Measurements from ENCODE around the gene EMP2.

EMP2 gene

DNA sequence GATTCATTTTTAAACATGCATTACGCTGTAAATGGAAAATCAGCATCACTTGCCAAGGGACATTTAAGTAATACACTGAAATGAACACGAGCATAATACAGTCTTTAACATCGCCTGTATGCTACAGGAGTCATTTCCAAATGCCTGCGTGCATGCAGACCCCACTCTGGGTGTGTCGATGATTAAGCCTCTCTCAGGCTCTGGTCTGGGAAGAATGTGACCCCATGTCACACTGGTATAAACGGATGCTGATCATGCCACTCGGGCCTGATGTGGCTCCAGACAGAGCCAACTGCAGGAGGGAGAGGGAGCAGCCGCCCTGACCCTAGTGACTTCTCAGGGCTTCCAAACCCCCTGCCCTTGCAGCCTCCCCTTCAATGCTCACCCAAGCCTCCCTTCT is 10.8 kb downstream of the EMP2 start:
- H2AFZ ChIP-seq (ENCODE audit: low read depth) = no peak overlapping the region
- H4K20me1 ChIP-seq (ENCODE audit: insufficient read depth) = no peaks in the 10 kb centered on the region

DNA sequence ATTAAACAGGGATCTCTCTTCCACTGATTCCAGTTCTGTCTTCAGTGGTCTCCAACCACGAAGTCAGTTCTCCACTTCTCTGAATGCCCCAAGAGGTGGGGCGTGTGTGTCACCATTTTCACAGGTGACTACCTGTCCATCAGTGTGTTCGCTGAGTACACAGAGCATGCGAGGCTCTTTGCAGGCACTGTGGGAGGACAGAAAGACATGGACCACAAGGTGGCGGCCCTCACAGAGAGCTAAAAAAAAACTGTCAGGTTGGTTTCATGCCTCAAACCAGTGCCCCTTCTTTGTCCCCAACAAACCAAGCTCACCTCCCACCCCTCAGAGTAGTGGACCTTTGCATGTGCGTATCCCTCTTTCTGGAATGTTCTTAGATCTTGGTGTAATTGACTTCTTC is 13.8 kb downstream of the EMP2 start:
- H3K4me3 ChIP-seq (IDR thresholded peaks at IDR 0.05; ENCODE audit: insufficient read depth, low read depth, low read length) = no peak overlapping the region
- H3K27me3 ChIP-seq (ENCODE audit: insufficient read depth, low read depth) = no peaks in the 10 kb centered on the region
- TF ChIP-seq, protein P1, sequence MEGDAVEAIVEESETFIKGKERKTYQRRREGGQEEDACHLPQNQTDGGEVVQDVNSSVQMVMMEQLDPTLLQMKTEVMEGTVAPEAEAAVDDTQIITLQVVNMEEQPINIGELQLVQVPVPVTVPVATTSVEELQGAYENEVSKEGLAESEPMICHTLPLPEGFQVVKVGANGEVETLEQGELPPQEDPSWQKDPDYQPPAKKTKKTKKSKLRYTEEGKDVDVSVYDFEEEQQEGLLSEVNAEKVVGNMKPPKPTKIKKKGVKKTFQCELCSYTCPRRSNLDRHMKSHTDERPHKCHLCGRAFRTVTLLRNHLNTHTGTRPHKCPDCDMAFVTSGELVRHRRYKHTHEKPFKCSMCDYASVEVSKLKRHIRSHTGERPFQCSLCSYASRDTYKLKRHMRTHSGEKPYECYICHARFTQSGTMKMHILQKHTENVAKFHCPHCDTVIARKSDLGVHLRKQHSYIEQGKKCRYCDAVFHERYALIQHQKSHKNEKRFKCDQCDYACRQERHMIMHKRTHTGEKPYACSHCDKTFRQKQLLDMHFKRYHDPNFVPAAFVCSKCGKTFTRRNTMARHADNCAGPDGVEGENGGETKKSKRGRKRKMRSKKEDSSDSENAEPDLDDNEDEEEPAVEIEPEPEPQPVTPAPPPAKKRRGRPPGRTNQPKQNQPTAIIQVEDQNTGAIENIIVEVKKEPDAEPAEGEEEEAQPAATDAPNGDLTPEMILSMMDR (conservative IDR thresholded peaks at IDR 0.05; ENCODE audit: low read depth, low read length) = no peak
- H4K20me1 ChIP-seq (ENCODE audit: insufficient read depth) = no peaks in the 10 kb centered on the region
- H3K4me1 ChIP-seq (ENCODE audit: low read depth, poor library complexity, severe bottlenecking) = no peaks in the 10 kb centered on the region
- H3K79me2 ChIP-seq (ENCODE audit: insufficient read depth, low read depth) = no peaks in the 10 kb centered on the region; the same call in 1 of the 2 replicates
- no peaks in the 10 kb centered on the region for H3K36me3 ChIP-seq (ENCODE audit: insufficient read depth)
- H3K27ac ChIP-seq = no peak overlapping the region
- H2AFZ ChIP-seq (ENCODE audit: low read depth) = no peak overlapping the region
- no peak overlapping the region for H3K9ac ChIP-seq
- H3K4me2 ChIP-seq = no peak overlapping the region

More for the DNA sequence above, 10.8 kb downstream of the EMP2 start:
- Histone ChIP-seq H3K4me2 (no peak overlapping the region), H3K4me1 (ENCODE audit: low read depth, poor library complexity, severe bottlenecking) (no peaks in the 10 kb centered on the region), H3K27me3 (ENCODE audit: insufficient read depth, low read depth) (no peaks in the 10 kb centered on the region), H3K9ac (no peak overlapping the region), H3K36me3 (ENCODE audit: insufficient read depth) (no peaks in the 10 kb centered on the region), H3K27ac (no peak overlapping the region), H3K79me2 (ENCODE audit: insufficient read depth, low read depth) (no peaks in the 10 kb centered on the region; the same call in 1 of the 2 replicates), H3K4me3 (IDR thresholded peaks at IDR 0.05; ENCODE audit: insufficient read depth, low read depth, low read length) (no peak overlapping the region)
- TF ChIP-seq, protein P1 (conservative IDR thresholded peaks at IDR 0.05; ENCODE audit: low read depth, low read length) = no peak

DNA sequence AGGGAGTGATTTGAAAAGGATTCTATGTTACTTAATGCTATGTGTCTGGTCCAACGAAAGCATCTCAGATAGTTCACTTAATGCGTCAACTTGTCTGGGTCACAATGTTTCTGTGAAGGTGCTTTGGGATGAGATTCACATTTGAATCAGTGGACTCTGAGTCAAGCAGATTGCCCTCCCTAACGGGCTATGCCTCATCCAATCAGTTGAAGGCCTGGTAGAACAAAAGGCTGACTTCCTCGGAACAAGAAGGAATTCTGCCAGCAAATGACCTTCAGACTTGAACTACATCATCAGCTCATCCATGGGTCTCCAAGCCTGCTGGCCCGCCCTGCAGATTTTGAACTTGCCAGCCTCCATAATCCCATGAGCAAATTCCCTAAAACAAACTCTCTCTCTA is 15.2 kb downstream of the EMP2 start:
- Histone ChIP-seq H4K20me1 (ENCODE audit: insufficient read depth) (no peaks in the 10 kb centered on the region), H3K4me1 (ENCODE audit: low read depth, poor library complexity, severe bottlenecking) (no peaks in the 10 kb centered on the region), H3K36me3 (ENCODE audit: insufficient read depth) (no peaks in the 10 kb centered on the region), H3K4me2 (no peak overlapping the region), H3K27me3 (ENCODE audit: insufficient read depth, low read depth) (no peaks in the 10 kb centered on the region), H2AFZ (ENCODE audit: low read depth) (no peak overlapping the region), H3K9ac (no peak overlapping the region), H3K27ac (no peak overlapping the region), H3K79me2 (ENCODE audit: insufficient read depth, low read depth) (no peaks in the 10 kb centered on the region; the same call in 1 of the 2 replicates), H3K4me3 (IDR thresholded peaks at IDR 0.05; ENCODE audit: insufficient read depth, low read depth, low read length) (no peak overlapping the region)
- TF ChIP-seq, protein P1 (conservative IDR thresholded peaks at IDR 0.05; ENCODE audit: low read depth, low read length) = no peak

DNA sequence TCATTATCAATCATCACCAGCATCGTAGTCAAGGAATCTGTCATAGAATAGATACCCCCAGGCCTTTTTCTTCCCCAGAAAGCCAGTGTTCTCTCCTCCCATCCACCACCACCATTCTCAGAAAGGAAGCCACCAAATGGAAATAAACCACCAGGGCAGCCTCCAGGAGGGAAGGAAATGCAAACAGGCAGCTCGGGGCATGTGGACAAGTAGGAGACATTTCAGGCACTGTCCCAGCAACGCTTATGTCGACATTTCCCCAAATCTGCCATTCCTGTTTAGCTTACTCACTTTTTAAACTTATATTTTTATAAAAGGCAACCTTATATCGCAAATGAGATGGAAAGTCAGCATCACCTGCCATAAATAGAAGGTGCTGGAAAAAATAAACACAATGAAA is 15.8 kb downstream of the EMP2 start:
- no peak overlapping the region for H3K27ac ChIP-seq
- no peak overlapping the region for H3K4me3 ChIP-seq (IDR thresholded peaks at IDR 0.05; ENCODE audit: insufficient read depth, low read depth, low read length)
- H2AFZ ChIP-seq (ENCODE audit: low read depth) = no peak overlapping the region
- no peak overlapping the region for H3K9ac ChIP-seq
- TF ChIP-seq, protein P1 (conservative IDR thresholded peaks at IDR 0.05; ENCODE audit: low read depth, low read length) = no peak
- no peaks in the 10 kb centered on the region; the same call in 1 of the 2 replicates for H3K79me2 ChIP-seq (ENCODE audit: insufficient read depth, low read depth)
- no peak overlapping the region for H3K4me2 ChIP-seq
- H4K20me1 ChIP-seq (ENCODE audit: insufficient read depth) = no peaks in the 10 kb centered on the region
- no peaks in the 10 kb centered on the region for H3K27me3 ChIP-seq (ENCODE audit: insufficient read depth, low read depth)
- no peaks in the 10 kb centered on the region for H3K4me1 ChIP-seq (ENCODE audit: low read depth, poor library complexity, severe bottlenecking)
- H3K36me3 ChIP-seq (ENCODE audit: insufficient read depth) = no peaks in the 10 kb centered on the region

Measured in KMS-11 (cell line).